ENCODE data around the gene KLHL41.
A peak's percentile ranks its signal among the peaks of the same experiment; 100 is the strongest.
"Not testable (repeated sequence)": the region's sequence is repeated elsewhere in the genome, so short reads cannot be mapped to it uniquely, and the experiment has no call there.

The KLHL41 gene

DNA sequence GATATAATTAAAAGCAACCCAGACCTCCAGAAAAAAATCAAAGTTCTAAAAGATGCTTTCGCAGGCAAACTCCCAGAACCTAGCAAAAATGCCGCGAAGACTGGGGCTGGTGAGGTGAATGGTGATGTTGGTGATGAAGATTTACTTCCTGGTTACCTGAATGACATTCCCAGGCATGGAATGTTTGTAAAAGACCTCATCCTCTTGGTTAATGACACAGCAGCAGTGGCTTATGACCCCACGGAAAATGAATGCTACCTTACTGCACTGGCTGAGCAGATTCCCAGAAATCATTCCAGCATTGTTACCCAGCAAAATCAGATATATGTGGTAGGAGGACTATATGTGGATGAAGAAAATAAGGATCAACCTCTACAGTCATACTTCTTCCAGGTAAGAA, 994 bp downstream of the KLHL41 start:
- no peak for DNase-seq

DNA sequence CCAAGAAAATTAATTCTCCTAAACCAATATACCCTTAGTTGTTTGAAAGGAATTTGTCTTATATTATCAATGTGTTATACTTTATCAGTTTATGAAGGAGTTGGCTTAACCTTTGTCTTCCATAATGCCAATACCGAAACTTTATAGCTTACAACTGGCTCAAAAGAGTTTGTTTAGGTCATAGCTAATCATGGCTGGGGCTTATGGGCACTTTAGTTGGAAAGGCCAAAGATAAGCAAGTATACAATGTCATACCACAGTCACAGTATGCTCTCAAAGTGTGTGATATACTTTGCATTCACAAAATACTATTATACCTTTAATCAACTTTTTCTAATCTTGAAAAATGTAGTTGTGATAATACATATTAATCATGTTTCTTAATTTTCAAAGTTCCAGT, 2.3 kb downstream of the KLHL41 start:
- DNase-seq: no peak

DNA sequence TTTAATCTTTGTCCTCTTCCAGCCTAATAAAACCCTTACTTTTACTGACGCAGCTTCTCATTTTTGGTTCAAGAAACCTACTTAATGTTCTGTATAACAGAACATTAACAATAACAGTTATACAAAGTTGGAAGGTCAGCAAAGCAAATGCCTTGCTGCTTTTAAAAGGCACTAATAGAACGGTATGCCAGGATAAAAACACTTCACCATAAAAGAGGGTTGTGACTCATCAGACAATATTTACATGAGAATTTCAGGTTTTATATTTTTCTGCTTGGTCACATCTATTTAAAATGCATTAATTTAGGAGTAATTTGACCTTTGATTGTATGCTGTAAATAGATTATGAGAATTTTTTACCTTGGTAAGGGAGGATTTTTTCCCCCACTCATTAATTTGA, 3.0 kb downstream of the KLHL41 start:
- no peak for DNase-seq

DNA sequence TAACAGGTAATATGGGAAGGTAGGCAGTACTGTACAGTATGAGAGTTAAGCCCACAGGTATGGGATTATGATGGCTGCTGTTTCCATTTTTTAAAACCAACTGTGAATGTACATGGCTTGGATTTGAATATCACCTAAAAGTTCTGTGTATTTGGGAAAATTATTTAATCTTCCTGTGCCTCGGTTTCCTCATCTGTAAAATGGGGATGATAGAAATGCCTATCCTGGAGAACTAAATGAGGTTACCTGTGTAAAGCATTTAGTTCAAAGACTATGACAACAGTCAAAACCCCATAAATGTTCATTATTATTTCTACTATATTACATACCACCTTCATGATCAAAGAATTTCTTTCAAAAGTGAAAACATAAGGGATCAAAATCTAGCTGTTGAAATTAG, 3.6 kb downstream of the KLHL41 start:
- DNase-seq: no peak

DNA sequence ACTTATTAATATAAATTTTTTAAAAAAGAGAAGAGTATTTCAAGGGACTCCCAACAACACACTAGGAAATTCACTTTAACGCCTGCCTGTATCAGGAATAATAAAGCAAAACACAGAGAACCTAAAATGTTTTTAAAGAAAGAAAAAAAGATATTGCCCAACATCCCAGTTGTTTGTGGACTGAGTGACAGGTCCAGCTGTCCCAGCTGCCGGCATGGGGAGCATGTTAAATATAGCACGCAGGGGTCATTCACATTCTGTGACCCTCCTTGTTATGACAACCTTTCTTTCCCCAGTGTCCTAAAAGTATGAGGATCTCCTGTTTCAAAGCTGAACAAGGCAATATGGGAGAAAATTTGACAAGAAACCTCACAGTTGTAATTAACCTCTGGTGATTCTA, 4.4 kb downstream of the KLHL41 start:
- no peak for DNase-seq

DNA sequence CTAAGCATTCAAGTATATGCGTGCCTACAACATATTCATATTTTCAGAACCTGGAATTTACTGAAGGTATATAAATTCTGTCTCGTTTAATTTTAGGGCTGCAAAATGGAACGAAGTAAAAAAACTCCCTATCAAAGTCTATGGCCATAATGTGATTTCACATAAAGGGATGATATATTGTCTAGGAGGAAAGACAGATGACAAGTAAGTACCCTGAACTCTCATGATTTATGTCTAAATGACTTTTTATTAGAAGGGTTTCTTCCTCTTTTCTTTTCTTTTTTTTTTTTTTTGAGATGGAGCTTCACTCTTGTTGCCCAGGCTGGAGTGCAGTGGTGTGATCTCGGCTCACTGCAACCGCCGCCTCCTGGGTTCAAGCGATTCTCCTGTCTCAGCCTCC, 5.3 kb downstream of the KLHL41 start:
- not testable (repeated sequence) for DNase-seq

DNA sequence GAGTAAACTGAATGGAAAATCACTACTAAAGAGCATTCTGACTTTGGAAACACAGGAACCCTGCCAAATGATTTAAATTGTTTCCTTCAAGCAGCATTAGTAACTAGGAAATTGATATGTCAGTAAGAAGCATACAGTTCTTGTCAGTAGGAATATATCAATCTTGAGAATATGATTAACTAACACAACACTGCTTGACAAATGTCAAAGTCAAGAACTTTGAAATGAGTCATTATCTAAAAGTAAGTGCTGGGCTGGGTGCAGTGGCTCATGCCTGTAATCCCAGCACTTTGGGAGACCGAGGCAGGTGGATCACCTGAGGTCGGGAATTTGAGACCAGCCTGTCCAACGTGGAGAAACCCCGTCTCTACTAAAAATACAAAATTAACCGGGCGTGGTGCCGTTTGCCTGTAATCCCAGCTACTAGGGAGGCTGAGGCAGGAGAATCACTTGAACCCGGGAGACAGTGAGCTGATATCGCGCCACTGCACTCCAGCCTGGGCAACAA, 7.0 kb downstream of the KLHL41 start:
- not testable (repeated sequence) for DNase-seq

DNA sequence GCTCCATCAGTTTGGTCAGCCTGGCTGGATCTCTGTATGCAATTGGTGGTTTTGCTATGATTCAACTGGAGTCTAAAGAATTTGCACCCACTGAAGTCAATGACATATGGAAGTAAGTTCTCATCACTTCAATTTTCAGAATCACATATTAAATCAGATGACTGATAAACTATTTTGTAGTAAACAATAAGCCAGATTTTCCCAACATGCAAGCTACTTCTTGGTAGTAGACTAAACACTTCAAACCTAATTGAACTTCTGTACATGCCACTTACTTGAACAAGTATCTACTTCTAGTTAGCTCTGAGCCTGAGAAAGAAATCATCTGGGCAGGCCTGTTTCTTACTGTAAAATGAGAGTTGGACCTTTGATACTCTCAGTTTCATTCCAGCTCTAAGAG, 11.4 kb downstream of the KLHL41 start:
- DNase-seq: no peak

DNA sequence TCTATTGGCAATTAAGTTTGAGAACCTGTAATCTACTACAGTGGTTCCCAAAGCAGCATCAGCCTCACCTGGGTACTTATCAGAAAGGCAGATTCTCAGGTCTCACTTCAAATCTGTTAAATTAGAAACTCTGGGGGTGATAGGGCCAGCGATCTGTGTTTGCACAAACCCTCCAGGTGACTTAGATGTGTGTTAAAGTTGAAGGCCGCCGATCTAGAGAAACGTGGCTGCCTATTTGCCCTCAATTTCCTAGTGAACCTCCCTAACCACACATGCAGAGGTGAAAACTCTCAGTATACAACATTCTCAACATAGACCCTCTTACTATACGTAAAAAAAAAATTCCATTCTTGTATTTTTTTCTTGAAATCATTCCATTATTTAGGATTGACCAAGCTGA, 14.2 kb downstream of the KLHL41 start:
- DNase-seq: no peak

DNA sequence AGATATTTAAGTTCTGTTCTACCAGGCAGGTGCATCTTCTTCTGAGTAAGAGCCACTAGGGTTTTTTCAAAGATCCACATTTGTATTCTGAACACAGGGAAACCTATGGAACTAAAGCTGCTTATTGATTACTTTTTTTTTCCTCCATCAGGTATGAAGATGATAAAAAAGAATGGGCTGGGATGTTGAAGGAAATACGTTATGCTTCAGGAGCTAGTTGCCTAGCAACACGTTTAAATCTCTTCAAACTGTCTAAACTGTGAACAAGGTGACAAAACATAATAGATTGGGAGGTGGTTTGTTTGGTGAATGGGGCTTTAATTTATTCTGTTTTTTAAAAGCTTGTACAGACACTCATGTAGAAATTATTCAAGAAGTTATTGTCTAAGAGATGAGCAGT, 15.9 kb downstream of the KLHL41 start:
- no peak for DNase-seq

DNA sequence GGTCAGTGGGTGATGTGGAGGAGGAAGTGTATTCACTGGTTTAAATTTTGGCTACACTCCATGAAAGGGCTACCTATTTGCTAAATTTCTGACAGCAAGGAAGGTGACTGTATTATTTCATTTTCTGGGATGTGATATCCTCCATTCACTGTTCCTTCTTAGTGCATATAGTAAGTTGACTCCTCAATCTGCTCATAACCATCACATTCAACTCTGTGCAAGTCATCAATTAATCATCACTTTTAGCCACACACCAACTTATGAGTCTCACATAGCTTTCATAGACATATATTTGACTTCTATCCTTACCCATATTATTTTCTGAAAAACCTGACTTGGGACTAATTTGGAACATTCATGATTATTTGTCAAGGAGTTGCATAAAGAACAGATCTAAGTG, 16.9 kb downstream of the KLHL41 start:
- DNase-seq: no peak

DNA sequence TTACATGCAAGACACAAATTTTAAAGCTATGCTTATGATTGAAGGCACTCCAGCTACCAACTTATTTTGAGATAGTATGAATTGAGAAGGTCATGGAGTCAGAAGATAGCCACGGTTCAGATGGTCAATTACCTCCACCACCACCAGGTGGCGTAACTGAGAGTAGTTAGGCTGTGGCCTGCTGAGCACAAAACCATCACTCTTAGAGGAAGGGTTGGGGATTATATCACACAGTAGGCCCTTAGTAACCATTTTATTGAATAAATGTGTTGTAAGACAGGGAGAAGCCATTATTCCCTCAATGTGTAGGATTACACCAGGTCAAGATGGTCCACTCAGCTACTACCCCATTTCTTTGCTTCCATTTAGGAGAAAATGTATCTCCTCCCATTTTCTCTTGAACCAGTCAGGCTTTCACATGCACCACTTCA, 18.8 kb downstream of the KLHL41 start:
- DNase-seq: peak; percentile 51

DNA sequence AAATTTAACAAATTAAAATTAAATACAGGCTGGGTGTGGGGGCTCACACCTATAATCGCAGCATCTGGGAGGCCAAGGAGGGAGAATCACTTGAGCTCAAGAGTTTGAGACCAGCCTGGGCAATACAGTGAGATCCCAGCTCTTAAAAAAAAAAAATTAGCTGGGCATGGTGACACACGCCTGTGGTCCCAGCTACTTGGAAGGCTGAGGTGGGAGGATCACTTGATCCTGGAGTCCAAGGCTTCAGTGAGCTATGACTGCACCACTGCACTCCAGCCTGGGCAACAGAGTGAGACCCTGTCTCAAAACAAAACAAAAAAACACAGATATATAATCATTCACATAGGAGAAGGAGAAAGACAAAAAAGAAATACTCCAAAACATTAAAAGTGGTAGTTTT, 30.0 kb downstream of the KLHL41 start:
- not testable (repeated sequence) for DNase-seq

DNA sequence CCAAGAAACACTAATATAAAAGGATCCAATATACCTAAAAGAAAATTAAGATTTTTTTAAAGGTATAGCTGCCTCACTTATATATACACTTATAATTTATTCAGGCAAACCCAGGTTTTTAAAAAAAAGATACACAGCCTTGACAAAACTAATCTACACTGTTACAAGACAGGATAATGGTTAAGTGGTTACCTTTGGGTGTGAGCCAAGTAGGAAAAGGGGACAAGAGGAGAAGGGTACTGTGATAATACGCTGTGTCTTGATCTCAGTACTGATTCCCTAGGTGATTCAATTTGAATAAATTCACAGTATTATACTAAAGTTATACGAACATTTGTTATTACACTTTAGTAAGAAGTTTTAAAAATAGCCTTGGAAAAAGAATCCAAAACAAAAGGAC, 30.6 kb downstream of the KLHL41 start:
- DNase-seq: no peak

DNA sequence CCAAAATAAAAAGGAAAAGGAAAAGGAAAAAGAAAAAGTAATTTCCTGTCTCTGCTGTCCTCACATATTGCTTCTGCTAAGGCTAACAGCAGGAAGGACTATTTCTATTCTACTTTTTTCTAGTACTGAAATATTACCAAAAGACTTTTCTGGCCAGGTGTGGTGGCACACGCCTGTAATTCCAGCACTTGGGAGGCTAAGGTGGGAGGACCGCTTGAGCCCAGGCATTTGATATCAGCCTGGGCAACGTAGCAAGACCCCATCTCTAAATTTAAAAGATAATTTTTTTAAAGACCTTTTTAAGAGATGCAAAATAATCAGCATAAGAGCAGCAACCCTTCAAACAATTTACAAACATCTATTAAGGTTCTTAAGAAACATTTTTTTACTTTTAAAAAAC, 32.9 kb downstream of the KLHL41 start:
- no peak for DNase-seq

DNA sequence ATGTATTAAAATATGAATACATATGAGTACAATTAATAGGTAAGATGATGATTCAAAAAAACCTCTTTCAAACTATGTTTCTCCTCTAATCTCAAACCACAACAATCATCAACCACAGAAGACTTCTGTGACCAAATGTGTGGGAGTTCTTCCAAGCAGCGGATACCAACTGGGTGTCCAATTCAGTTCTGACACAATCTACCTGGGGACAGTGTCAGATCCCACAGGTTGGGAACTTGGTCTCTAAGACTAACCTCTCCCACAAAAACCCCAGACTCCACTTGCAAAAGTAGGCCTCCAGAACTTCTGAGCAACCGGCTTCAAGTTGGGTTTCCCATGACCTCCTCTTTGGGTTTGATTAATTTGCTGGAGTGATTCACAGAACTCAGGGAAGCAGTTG, 37.3 kb downstream of the KLHL41 start:
- no peak for DNase-seq

DNA sequence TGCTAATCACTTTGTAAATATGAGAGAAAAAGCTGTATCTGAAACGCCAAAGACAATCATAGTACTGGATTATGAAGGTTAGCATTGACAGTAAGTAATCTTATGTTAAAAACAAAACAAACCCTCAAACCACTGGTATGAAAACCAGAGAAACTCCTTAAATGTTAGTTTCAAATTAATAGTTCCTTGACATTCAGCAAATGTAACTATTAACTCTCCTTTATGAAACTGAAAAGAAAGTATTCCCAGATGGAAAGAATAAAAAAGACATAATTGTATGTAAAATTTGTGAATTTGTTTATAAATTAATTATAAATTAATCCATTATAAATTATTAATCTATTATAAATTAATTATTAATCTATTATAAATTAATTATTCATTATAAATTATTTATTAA, 51.9 kb downstream of the KLHL41 start:
- no peak for DNase-seq

DNA sequence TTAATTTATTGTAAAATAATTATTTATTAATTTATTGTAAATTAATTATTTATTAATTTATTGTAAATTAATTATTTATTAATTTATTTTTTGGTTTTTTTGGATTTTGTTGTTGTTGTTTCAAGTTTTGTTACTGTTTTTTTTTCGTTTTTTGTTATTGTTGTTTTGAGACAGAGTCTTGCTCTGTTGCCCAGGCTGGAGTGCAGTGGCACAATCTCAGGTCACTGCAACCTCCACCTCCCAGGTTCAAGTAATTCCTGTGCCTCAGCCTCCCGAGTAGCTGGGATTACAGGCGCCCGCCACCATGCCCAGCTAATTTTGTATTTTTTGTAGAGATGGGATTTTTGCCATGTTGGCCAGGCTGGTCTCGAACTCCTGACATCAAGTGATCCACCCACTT, 52.6 kb downstream of the KLHL41 start:
- not testable (repeated sequence) for DNase-seq

DNA sequence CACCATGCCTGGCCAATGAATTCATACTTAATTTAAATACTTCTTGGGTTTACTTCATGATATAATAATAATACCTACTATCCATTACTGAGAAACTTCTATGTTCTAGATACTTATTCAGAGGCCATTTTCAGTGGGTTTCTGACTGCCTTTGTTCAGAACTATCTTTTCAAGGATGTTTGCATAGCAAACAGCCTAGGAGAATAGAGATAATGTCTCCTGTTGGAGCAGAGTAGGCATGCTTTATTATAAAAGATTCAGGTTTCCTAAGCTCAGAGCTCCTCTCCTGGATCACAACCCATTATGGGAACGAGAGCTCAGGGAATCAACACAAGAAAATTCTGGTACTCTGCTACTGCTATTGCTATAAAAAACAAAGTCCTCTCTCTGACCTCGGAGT, 53.0 kb downstream of the KLHL41 start:
- no peak for DNase-seq

DNA sequence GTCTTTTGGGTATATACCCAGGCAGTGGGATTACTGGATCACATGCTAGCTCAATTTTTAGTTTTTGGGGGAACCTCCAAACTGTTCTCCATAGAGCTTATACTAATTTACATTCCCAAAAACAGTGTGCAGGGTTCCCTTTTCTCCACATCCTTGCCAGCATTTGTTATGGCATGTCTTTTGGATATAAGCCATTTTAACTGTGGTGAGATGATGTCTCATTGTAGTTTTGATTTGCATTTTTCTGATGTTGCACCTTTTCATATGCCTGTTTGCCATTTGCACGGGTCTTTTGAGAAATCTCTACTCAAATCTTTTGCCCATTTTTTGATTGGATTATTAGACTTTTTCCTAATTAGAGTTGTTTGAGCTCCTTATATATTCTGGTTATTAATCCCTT, 56.2 kb downstream of the KLHL41 start:
- no peak for DNase-seq

DNA sequence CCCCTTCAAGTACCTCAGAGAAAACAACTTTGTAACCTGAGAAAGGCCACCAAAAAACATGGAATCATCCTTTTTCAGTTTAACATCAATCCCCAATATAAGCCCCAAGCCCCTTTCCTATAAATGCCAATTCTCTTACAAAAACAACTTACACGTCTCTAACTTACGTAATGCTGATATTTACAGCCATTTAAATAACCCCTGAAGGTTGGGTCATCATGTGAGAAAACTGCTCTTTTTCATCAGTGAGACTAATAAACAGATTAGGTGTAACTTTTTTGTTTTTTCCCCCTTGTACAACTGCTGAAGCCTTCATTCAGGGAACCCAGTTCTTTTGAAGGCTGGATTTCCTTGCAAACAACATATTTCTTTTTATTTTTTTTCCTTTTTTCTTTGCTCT, 60.4 kb downstream of the KLHL41 start:
- DNase-seq: no peak

DNA sequence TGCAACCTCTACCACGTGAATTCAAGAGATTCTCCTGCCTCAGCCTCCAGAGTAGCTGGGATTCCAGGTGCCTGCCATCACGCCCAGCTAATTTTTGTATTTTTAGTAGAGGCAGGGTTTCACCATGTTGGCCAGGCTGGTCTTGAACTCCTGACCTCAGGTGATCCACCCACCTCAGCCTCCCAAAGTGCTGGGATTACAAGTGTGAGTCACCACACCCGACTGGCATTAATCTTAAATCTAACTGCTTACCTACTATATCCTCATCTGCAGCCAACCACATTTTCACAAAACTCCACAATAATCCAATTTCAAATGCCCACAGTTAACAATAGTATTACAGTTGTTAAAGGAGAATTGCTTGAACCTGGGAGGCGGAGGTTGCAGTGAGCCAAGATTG, 61.2 kb downstream of the KLHL41 start:
- not testable (repeated sequence) for DNase-seq

DNA sequence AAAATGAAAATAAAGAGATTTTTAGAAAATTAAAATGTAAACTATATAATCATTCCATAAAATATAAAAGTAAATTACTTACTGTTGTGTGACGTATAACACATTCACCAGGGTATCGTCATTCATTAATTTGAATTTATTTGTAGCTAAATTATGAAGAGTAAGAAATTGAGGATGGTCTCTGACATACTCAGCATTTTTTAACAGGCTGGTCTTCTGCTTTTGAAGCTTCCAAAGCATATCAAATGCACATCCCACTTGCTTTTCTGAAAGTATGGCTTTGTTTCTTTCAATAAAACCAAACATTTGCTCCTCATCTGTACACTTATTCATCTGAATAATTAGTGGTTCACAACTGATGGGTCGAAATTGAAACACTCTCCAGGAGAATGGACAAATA, 62.1 kb downstream of the KLHL41 start:
- DNase-seq: no peak

DNA sequence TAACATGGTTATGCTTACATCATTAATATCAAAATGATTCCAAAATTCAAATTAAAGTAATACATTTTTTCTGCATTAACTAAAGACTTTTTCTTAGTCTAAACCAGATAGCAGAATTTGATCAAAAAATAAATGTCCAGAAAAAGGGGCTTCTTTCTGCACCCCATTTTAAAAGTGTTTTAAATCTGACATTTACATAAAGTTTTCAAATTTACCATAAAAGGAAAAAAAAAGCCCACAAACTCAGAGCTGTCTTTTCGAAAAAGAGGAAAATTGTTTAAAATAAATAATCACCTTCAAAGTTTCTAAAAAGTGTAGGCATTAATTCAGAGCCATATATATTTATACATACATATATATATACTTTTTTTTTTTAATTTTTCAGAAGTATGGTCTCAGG, 62.7 kb downstream of the KLHL41 start:
- no peak for DNase-seq

DNA sequence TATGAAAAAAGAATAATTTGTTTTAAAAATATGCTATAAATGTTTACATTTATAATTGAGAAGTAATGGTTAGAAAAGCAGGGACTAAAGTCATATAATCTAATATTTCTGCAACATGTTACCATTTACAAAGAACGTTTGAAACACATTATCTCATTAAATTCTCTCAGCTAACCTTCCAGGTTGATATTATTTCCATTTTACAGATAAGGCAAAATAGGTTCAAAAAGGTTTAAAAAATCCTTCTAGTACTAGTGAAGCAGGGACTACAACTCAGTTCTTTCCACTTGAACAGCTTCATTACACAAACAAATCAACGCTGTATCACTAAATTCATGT, 63.3 kb downstream of the KLHL41 start:
- no peak for DNase-seq
